Panc1 (cell line): Measurements from ENCODE around the gene RAD9A. TPM values are rescaled to one million over a fixed set of nuclear protein-coding genes. Genes with fewer than 3 reads are reported as not detected.

Source experiments
- ATAC-seq: fragments of 200-7000 bp; cut with Tn5 transposase; 2 replicates; pipeline ENCODE4 v1.9.1; 2020; ENCODE audit warnings: mild to moderate bottlenecking, moderate library complexity
- BruUV-seq: library from RNA; stranded (reverse); fragments of 400-500 nt; replicated peaks from 2 replicates; lab custom pipeline; 2021; lab: Mats Ljungman, UMichigan
- CTCF ChIA-PET: fragments of 300-600 bp; sonication (Branson Sonifier 250); formaldehyde crosslinking; loops from one replicate; lab custom pipeline; 2022; ENCODE audit warnings: antibody characterized with exemption; lab: Charles Lee
- POLR2A ChIA-PET: fragments of 300-600 bp; sonication (Branson Sonifier 250); formaldehyde crosslinking; loops from one replicate; lab custom pipeline; 2022; ENCODE audit warnings: antibody characterized with exemption; lab: Charles Lee
- DNase-seq: peaks from one replicate; pipeline ENCODE4 v3.0.0-alpha.2; 2010; ENCODE audit warnings: low read depth, low spot score
- H3K27ac ChIP-seq: 2 replicates; pipeline ENCODE4 v1.5.1; 2011; ENCODE audit warnings: mild to moderate bottlenecking, low read length, inconsistent platforms
- H3K27me3 ChIP-seq: fragments of 200-500 bp; sonication (Bioruptor generic); 2 replicates; pipeline ENCODE4 v1.6.0; 2014; ENCODE audit warnings: low read length, inconsistent platforms; ENCODE audit not compliant: control insufficient read depth, insufficient read depth
- H3K36me3 ChIP-seq: fragments of 200-500 bp; sonication (Bioruptor generic); 2 replicates; pipeline ENCODE4 v1.5.1; 2014; ENCODE audit warnings: inconsistent platforms, mild to moderate bottlenecking, low read length, moderate library complexity; ENCODE audit not compliant: control insufficient read depth, insufficient read depth
- H3K4me1 ChIP-seq: 2 replicates; pipeline ENCODE4 v1.5.1; 2011; ENCODE audit warnings: inconsistent platforms, mild to moderate bottlenecking, low read length, moderate library complexity; ENCODE audit not compliant: control insufficient read depth, insufficient read depth
- H3K4me3 ChIP-seq, 2 experiments: 2 replicates each; pipeline ENCODE4 v1.5.1; 2011 to 2012; ENCODE audit warnings: low read depth in 2 of 2, low read length in 2 of 2, mild to moderate bottlenecking in 2 of 2, inconsistent platforms in 1 of 2, moderate library complexity in 1 of 2
- H3K9me3 ChIP-seq: fragments of 200-500 bp; sonication (Bioruptor generic); 2 replicates; pipeline ENCODE4 v1.5.1; 2014; ENCODE audit warnings: low read depth, mild to moderate bottlenecking, inconsistent platforms, low read length, moderate library complexity; ENCODE audit not compliant: control insufficient read depth, insufficient read depth
- POLR2AphosphoS5 ChIP-seq: IDR thresholded peaks from 2 replicates; pipeline ENCODE4 v1.6.1; 2012; ENCODE audit warnings: mild to moderate bottlenecking, low read depth, low read length, moderate library complexity
- SIN3A ChIP-seq: IDR thresholded peaks from 2 replicates; pipeline ENCODE4 v1.6.1; 2012; ENCODE audit warnings: low read depth, mild to moderate bottlenecking, low read length, moderate library complexity, borderline replicate concordance; ENCODE audit not compliant: insufficient read depth
- TCF7L2 ChIP-seq: IDR thresholded peaks from 2 replicates; pipeline ENCODE4 v1.6.1; 2011; ENCODE audit warnings: mild to moderate bottlenecking, low read depth, low read length, inconsistent platforms
- in situ Hi-C: cut with HindIII; loops from 2 replicates; pipeline ENCODE4 v1.10.0; 2016; ENCODE audit warnings: low sequenced_read_pairs, low pct_unique_long_range_greater_than_20kb
- intact Hi-C: fragments of 100-400 bp; cut with micrococcal nuclease; formaldehyde crosslinking; loops from one replicate; pipeline ENCODE4 v1.10.0; 2022; ENCODE audit not compliant: unreplicated experiment
- total RNA-seq: library from RNA; stranded (reverse); gene quantifications from one replicate; pipeline ENCODE4 v1.2.1, GENCODE V29; 2021; ENCODE audit not compliant: unreplicated experiment
- TF ChIP-seq, protein P1 (sequence below): fragments of 450-650 bp; IDR thresholded peaks from 2 replicates; pipeline ENCODE4 v1.5.1; 2017; ENCODE audit warnings: mild to moderate bottlenecking
- TF ChIP-seq, protein P2 (sequence below), 2 experiments: IDR thresholded peaks; 2 replicates each; pipeline ENCODE4 v1.6.1; 2011 to 2012; ENCODE audit warnings: low read depth in 2 of 2, control low read depth in 1 of 2, low read length in 1 of 2, mild to moderate bottlenecking in 1 of 2, moderate library complexity in 1 of 2; ENCODE audit not compliant: insufficient read depth in 1 of 2

The RAD9A gene
- total RNA-seq, 1 experiment from 2014 or later, result 33.1 TPM

DNA sequence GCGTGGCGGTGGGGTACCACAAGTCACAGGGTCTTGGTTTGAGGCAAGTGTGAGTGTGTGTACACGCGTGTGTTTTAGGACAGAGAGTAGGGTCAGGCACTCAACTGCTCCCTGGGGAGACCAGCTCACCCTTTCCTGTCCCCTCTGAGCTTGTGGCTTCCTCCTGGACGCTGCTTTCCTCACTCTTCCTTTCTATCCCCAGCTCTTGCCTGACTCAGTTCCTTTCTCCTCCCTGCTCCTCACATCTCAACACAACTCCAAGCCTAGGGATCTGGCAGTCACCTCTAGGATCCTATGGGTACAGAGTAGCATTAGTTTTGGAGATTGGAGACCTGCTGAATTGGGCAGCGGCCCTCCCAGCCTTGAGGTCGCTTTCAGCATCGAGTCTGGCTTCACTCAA lies 22.5 kb upstream of the RAD9A start:
- H3K27ac ChIP-seq, result peak overlapping the region; percentile 18
- POLR2A ChIA-PET, result interaction anchor here (0.6 to 0.7 kb wide), 2 partner anchors 10 to 31 kb away, joined by 3 to 9 read pairs; no protein-coding TSS in a partner anchor
- DNase-seq (no peak), ATAC-seq (no peak)
- no TSS peak for BruUV-seq
- no peaks in the 10 kb centered on the region for H3K27me3 ChIP-seq
- H3K36me3 ChIP-seq, result no peaks in the 10 kb centered on the region; the same call in 1 of the 2 replicates
- CTCF ChIA-PET, result interaction anchor here (0.9 to 6.9 kb wide), 5 partner anchors 12 to 68 kb away, joined by 3 to 58 read pairs (median 6); no protein-coding TSS in a partner anchor
- H3K9me3 ChIP-seq, result no peaks in the 10 kb centered on the region
- in situ Hi-C loops (no loop called here), intact Hi-C loops (no loop called here)
- H3K4me3 ChIP-seq, result no peak overlapping the region
- TF ChIP-seq POLR2AphosphoS5, result no peak
- no peak for TF ChIP-seq TCF7L2
- TF ChIP-seq, protein P1, sequence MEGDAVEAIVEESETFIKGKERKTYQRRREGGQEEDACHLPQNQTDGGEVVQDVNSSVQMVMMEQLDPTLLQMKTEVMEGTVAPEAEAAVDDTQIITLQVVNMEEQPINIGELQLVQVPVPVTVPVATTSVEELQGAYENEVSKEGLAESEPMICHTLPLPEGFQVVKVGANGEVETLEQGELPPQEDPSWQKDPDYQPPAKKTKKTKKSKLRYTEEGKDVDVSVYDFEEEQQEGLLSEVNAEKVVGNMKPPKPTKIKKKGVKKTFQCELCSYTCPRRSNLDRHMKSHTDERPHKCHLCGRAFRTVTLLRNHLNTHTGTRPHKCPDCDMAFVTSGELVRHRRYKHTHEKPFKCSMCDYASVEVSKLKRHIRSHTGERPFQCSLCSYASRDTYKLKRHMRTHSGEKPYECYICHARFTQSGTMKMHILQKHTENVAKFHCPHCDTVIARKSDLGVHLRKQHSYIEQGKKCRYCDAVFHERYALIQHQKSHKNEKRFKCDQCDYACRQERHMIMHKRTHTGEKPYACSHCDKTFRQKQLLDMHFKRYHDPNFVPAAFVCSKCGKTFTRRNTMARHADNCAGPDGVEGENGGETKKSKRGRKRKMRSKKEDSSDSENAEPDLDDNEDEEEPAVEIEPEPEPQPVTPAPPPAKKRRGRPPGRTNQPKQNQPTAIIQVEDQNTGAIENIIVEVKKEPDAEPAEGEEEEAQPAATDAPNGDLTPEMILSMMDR, result no peak
- TF ChIP-seq, protein P2, sequence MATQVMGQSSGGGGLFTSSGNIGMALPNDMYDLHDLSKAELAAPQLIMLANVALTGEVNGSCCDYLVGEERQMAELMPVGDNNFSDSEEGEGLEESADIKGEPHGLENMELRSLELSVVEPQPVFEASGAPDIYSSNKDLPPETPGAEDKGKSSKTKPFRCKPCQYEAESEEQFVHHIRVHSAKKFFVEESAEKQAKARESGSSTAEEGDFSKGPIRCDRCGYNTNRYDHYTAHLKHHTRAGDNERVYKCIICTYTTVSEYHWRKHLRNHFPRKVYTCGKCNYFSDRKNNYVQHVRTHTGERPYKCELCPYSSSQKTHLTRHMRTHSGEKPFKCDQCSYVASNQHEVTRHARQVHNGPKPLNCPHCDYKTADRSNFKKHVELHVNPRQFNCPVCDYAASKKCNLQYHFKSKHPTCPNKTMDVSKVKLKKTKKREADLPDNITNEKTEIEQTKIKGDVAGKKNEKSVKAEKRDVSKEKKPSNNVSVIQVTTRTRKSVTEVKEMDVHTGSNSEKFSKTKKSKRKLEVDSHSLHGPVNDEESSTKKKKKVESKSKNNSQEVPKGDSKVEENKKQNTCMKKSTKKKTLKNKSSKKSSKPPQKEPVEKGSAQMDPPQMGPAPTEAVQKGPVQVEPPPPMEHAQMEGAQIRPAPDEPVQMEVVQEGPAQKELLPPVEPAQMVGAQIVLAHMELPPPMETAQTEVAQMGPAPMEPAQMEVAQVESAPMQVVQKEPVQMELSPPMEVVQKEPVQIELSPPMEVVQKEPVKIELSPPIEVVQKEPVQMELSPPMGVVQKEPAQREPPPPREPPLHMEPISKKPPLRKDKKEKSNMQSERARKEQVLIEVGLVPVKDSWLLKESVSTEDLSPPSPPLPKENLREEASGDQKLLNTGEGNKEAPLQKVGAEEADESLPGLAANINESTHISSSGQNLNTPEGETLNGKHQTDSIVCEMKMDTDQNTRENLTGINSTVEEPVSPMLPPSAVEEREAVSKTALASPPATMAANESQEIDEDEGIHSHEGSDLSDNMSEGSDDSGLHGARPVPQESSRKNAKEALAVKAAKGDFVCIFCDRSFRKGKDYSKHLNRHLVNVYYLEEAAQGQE (IDR thresholded peaks at IDR 0.05; ENCODE audit: insufficient read depth in 1 of 2, low read depth in 2 of 2, low read length in 1 of 2), result no peak
- no peak for TF ChIP-seq SIN3A
- H3K4me1 ChIP-seq, result peaks cover 43% of the 10 kb centered on the region

DNA sequence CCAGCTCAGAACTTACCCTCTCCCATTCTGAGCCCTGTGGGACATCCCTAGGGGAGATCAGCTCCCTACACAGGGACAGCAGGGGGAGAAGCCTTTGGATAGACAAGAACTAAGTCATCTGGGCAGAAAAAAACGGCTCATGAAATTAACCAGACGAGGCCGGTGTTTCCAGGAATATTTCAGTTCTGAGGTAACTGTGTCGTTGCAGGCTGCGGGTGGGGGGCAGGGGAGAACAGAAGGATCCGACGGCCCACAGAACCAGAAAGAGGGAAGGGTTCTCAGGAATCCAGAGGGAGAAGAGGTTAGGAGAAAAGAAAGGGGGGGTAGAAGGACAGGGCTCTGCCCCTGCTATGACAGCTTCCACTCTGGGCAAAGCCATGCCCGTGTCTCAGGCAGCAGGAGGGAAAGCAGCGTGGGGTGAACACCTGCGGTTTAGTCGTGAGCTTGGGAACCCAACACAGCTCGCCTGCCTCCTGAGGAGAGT lies 21.9 kb upstream of the RAD9A start:
- no TSS peak for BruUV-seq
- POLR2A ChIA-PET, result interaction anchor here (0.7 kb wide), 1 partner anchor 31 kb away, joined by 9 read pairs; no protein-coding TSS in a partner anchor
- intact Hi-C loops (no loop called here), in situ Hi-C loops (no loop called here)
- no peaks in the 10 kb centered on the region; the same call in 1 of the 2 replicates for H3K36me3 ChIP-seq
- peak overlapping the region; percentile 18 for H3K27ac ChIP-seq
- H3K9me3 ChIP-seq, result no peaks in the 10 kb centered on the region
- no peaks in the 10 kb centered on the region for H3K27me3 ChIP-seq
- TF ChIP-seq SIN3A, result no peak
- TF ChIP-seq, protein P1, result no peak
- no peak for TF ChIP-seq POLR2AphosphoS5
- TF ChIP-seq, protein P2 (IDR thresholded peaks at IDR 0.05; ENCODE audit: insufficient read depth in 1 of 2, low read depth in 2 of 2, low read length in 1 of 2), result no peak
- no peak for TF ChIP-seq TCF7L2
- CTCF ChIA-PET, result interaction anchor here (0.9 to 6.9 kb wide), 5 partner anchors 11 to 67 kb away, joined by 3 to 58 read pairs (median 6); no protein-coding TSS in a partner anchor
- peaks cover 48% of the 10 kb centered on the region for H3K4me1 ChIP-seq
- H3K4me3 ChIP-seq, result no peak overlapping the region
- no peak for ATAC-seq
- no peak for DNase-seq
